HG02885 (cell line): ENCODE measurements around the gene RGPD8.
"Not testable (repeated sequence)": the region's sequence is repeated elsewhere in the genome, so short reads cannot be mapped to it uniquely, and the experiment has no call there.

Experiments
- ATAC-seq: cut with Tn5 transposase; IDR thresholded peaks from one replicate; pipeline ENCODE4 v1.9.1; 2021; ENCODE audit warnings: mild to moderate bottlenecking; ENCODE audit not compliant: unreplicated experiment, poor library complexity

RGPD8 gene

DNA sequence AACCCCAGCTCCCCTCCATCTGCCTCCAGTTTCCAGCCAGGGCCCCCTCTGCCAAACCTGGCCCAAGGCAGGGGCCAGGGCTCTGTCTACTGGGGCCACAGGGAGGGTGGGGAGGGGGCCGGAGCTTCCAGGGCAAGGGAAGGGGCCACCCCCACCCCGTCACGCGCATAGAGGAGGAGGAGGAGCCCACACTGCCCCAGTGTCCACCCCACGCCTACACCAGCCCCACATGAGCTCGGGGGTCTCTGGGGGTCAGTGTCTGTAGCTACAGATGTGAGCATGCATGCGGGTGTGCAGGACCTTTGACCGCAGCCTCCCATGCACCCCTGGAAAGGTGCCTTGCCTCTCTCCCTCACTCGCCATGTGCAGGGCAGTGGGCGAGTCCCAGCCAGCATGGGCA, 3.5 kb upstream of the RGPD8 start:
- ATAC-seq = not testable (repeated sequence)

DNA sequence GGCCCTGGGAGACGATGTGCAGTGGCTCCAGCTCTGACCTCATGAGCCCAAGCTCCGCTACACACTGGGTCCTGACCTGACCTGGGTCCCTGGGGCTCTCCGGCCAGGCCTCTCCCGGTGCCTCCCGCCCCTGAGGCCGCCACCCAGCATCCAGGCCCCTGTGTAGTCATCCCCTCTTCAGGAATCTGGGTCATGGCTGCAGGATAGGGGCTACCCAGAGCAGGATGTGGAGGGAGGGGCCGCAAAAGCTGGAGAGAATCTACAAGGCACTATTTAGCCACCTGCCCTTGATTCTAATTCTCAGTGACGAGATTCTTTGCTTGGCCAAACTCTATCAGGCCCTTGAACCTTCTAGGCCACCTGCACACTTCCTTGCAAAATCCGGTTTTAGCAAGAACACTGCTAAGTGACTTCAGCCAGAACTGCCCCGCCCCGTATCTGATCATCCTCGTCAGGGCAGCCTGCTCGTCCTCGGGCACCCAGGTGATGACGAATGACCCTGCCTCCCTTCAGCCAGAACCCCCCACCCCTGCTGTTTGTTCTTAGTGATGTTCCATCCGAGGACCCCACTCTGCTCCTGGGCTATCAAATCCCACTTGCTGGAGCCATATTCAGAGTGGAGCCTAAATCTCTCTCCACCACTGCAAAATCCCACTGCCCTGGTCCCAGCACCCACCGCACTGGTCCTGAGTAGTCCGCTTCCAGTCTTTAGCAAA, 2.4 kb upstream of the RGPD8 start:
- ATAC-seq = not testable (repeated sequence)

DNA sequence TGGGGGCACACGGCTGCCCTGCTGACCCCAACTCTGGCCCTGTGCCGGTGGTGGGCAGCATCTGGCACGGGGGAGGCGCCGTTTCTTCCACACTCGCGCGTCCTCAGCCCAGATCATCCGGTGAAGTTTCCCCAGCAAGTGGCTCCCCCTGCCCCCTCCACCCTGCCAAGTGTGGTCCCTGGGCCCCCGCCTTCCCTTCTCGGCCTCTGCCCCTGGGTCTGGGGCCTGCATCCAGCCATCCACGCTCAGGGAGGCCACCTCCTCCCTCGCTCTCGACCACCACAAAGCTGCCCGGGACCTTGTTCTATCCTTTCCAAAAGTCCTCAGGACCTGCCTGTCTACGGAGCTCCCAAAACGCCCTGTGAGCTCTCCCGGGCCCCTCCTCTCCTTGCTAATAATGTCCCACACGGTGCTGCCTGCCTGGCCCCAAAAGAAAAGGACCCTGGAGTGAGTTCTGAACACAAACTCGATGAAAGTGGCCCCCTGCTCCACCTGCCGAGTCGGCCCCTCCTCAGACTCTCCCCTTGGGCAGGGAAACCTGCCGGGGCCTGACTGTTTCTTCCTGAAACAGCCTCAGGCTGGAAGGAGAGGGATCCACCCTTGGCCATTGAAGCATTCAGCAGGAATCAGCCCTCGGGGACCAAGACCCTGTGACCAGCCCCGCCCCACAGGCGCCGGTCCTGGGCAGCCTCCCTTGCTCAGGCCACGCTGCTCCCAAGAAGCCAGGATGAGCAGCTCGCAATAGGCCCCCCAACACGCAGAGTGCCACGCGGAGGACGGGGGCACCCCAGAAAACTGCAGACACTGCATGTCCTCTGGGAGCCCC, 1.7 kb upstream of the RGPD8 start:
- not testable (repeated sequence) for ATAC-seq

DNA sequence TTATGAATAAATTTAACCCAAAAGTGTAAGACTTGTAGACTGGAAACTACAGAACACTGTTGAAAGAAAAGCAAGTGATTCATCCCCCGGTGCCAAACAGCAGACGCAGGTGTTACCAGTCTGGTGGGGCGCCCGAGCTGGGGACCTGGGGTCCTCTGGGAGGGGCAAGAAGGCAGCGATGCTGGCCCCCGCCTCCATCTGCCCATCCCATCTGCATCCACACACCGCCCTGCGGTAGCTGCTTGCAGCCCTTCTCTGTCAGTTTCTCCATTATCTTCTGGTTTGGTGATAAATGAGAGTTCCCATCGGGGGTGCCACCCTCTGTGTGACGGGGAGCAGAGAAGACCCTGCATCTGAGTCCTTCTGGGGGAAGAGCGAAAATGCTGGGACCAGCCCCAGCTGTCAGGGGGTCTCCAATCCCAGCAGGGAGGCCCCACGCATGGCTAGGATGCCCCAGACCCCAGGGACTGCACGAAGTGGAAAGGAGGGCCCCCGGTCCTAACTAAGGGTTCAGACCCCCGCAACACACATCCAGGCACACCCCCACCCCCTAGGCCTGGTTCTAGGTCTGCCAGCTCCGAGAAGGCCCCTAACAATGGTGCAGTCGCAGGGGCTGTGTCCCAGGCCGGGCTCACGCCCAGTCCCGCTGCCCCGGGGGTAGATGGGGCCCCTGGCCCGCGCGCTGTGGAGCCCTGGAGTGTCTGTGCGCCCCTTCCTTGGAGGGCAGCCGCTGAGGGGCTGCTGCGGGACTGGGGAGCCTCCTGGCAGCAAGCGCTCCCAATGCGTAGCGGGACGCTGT, 686 bp upstream of the RGPD8 start:
- no peak for ATAC-seq

DNA sequence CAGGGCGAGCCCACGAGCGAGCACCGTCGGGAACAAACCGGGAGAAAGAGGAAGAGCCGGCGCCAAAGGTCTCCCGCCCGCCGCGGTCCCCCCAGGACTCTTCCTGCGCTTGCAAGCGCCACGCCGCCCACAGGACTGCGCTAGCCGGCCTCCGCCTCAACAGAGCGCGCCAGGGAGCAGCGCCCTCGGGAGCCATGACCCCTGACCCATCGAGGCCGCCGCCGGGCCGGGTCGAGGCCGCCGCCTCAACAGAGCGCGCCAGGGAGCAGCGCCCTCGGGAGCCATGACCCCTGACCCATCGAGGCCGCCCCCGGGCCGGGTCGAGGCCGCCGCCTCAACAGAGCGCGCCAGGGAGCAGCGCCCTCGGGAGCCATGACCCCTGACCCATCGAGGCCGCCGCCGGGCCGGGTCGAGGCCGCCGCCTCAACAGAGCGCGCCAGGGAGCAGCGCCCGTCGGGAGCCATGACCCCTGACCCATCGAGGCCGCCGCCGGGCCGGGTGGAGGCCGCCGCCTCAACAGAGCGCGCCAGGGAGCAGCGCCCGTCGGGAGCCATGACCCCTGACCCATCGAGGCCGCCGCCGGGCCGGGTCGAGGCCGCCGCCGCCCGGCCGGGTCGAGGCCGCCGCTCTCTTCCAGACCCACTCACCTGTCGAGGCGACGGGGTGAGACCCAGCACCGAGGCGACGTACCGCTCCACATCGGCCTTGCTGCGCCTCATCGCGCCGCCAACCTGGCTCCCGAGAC, 538 bp downstream of the RGPD8 start:
- ATAC-seq = not testable (repeated sequence)

DNA sequence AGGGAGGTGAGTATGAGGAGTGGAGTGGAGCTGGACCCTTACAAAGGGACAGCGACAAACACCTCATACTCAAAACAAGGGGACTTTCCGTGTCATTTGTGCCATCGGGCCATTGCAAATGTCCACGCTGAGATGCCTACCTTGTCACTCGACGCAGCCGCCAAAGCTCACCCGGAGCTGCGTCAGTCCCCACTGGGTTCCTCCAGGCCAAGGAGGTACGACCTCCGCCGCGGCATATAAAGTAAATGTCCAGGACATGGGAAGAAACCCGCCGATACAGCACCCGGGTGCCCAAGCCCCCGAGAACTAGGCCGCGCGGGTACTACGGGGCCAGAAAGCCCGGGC, 1.1 kb downstream of the RGPD8 start:
- ATAC-seq = not testable (repeated sequence)

DNA sequence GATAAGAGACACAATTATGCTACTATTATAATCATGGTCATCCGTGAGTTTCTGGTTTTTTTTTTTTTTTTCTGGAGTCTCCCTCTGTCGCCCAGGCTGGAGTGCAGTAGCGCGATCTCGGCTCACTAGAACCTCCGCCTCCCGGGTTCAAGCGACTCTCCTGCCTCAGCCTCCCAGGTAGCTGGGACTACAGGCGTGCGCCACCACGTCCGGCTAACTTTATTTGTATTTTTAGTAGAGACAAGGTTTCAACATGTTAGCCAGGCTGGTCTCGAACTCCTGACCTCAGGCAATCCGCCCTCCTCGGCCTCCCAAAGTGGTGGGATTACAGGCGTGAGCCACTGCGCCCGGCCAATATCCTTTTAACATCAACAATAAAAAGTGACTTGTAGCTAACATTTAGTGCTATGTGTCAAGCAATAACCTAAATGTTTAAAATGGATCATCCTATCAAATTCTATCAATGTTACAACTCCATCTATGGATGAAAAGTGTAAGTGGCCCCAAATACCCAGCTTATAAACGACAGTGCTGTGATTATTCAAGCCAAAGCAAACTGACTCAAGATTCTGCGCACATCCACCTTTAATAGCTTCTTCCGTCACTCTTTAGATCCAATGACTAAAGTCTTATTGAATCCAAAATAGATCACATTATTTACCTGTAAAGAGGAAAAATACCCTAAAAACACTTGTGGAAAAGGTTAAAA, 1.7 kb downstream of the RGPD8 start:
- not testable (repeated sequence) for ATAC-seq

DNA sequence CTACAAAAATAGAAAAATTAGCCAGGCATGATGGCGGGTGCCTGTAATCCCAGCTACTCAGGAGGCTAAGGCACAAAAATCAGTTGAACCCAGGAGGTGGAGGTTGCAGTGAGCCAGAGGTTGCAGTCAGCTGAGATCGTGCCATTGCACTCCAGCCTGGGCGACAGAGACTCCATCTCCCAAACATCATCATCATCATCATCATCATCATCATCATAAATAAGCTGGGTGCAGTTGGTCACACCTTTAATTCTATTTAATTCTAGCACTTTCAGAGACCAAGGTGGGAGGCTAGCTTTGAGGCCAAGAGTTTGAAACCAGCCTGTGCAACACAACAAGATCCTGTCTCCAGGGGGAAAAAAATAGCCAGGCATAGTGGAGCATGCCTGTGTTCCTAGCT, 8.9 kb downstream of the RGPD8 start:
- ATAC-seq = not testable (repeated sequence)

DNA sequence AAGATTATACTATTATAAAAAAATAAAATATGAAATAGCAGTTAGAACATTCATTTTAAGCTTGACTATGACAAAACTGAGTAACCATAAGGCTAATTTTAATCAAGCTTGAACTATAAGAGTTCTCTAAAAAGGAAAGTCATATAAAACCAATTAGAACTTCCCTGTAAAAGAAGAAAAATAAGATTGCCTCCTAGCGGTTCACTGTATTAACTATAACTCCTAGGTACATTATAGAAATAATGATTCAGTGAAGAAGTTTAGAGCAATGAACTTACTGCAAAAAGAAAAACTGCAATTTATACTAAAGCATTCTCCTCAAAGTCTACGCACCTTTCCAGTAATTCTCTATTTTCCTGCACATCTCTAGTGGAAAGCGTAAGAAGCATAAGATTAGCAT, 16.6 kb downstream of the RGPD8 start:
- ATAC-seq = not testable (repeated sequence)

DNA sequence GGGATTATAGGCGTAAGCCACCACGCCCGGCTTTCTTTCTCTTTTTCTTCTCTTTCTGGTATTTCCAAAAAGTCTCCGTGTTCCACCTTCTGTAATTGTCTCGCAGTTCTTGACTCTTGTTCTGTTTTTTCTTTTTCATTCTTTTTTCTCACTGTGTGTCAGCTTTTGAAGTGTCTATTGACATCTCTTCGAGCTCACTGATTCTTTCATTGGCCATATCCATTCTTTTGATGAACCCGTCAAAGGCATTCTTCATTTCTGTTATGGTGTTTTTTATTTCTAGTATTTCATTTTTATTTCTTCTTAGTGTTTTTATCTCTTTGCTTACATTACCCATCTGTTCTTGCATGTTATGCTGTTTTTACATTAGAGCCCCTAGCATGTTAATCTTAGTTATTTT, 73.4 kb downstream of the RGPD8 start:
- ATAC-seq = not testable (repeated sequence)

DNA sequence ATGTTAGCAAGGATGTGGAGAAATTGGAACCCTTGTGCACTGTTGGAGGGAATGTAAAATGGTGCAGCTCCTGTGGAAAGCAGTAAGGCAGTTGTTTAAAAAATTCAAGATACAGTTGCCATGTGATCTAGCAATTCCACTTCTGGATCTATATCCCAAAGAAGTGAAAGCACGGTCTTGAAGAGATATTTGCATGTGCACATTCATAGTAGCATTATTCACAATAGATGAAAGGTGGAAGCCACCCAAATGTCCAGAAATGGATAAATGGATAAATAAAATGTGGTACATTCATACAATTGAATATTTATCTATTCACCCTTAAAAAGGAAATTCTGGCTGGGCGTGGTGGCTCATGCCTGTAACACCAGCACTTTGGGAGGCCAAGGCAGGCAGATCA, 79.1 kb downstream of the RGPD8 start:
- not testable (repeated sequence) for ATAC-seq

DNA sequence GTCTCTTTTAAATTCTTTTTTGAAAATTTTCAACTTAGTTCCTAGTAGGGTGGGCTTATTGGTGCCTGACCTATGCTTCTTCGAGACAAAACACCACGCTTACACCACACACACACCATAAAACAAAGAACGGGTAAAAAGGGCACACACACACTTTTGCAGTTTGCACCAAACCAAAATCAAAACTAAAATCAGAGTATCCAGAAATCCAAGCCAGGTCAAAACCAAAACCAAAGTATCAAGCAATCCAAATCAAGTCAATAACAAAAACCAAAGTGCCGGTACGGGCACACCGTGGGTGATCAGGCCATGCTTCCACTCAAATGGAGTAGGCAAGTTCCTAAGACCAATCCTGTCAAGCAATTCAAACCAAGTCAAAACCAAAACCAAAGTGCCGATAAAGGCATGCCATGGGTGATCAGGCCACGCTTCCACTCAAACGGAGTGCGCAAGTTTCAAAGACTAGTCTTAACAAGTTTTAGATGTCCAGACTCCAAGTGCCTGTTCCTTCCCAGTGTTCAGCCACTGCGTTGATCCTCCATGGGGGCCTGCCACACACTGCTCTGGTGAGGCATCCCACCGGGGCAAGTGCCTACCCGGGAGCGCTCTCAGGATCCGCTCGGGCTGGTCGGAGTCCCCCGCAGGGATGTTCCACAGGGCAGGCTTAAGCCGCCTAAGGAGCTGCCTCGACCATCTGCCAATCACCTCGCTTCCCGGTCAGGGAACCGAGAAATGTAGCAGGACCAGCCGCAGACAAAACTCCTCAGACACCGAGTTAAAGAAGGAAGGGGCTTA, 80.4 kb downstream of the RGPD8 start:
- not testable (repeated sequence) for ATAC-seq

DNA sequence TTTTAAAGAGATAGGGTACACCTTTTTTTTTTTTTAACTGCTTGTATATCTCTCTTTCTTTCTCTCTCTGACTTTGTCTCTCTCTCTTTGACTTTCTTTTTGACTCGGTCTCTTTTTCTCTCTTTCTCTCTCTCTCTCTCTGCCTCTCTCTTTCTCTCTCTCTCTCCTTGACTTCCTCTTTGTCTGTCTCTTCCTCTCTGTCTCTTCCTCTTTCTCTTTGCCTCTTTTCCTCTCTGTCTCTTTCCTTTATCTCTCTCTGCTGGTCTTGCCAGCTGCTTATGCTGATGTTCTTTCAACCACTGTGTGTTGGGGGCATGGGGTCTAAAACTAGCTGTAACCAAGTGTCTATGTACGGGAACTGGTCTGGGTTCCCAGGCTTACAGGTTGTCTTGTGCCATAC, 81.2 kb downstream of the RGPD8 start:
- not testable (repeated sequence) for ATAC-seq

DNA sequence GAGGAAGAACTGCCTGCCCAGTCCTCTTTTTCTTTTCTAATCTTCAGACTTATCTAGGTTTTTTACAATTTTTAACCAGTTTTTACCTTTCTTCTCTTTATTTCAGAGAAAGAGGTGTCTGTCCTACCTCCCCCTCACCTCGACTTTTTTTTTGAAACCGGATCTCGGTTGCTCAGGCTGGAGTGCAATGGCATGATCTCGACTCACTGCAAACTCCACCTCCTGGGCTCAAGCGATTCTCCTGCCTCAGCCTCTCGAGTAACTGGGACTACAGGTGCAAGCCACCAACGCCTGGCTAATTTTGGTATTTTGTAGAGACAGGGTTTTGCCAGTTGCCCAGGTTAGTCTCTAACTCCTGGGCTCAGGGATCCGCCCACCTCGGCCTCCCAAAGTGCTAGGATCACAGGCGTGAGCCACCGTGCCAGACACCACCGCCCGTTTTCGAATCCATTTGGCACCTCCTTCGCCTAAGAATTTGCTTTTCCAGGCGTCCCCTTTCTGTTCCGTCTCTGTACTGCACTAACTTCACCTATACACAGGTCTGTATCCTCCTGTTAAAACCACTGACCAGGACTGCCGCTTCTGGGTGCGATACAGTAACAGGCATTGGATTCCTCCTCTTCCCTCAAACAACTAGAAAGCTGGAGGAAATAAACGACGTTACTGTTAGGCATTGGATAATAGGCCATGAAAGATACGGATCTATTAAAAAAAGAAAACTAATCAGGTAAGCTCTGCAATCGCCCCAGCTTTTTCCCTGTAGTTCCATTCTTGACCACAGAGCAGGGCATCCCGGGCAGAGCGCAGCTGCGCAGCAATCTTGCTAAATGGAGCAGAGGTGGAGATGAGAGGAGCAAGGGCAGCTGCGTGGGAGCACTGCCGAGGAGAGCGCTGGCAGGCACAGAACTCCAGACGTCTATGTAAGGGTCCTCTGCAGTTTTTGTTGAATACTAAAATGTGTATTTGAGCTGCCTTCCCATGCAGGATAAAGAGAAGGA, 88.1 kb downstream of the RGPD8 start:
- ATAC-seq = no peak

DNA sequence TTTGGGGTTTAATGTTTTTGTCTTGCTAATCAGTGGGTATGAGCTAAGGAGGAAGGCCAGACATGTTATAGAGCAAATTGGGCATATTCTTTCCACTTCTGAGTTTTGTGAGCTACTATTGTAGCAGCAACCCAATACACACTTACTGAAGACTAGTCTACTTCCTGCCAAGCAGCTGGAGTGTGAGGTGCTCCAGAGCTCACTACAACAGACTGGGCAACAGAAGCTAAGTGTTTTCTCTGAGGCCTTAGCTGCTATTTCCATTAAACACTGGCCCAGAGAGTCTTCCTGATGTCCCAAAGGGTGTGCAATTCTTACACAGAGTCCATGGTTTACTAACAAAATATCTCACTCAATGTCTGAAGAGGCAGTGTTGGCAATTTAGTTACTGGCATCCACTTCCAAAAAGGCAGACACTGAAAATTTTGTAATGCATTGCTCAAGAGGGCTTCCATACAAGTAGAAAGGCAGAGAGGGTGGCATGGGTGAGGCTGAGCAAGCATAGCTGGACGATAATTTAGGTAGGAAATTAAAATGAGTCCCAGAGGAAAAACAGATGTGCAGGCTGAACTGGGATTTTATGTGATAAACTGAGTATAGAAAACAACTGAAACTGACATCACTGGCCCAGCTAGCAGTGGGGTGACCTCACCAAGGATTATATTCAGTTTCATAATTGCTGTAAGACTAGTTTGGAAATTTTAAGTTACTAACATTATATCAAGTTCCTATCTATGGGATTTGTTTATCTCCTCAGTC, 89.4 kb downstream of the RGPD8 start:
- ATAC-seq = peak; percentile 56

DNA sequence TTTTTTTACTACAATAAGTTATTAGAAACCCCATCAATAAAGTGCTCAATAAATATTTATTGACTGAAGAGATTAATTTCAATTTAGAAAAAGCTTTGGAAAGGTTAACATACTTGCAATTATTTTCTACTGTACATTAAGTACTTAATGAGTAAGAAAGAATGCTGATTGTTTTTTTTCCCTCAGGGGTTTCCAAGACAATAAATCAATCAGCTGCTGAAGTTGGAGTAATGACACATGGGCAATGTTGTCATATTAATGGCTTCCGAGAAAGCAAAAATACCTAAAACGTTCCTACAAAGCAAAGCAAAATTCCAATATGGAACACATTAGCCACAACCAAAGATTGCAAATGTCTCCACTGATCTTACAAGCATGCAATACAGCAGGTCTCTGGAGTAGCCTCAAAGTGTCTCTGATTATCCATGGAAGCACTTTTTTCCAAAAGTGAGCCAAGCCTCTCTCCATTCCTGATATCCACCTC, 91.3 kb downstream of the RGPD8 start:
- no peak for ATAC-seq
